Mucosa of stomach (tissue), 1 donor: ENCODE measurements around the gene TECPR1.

ENCODE experiments used
- H3K27me3 ChIP-seq: one replicate; pipeline ENCODE4 v1.7.0; 2013; ENCODE audit warnings: mild to moderate bottlenecking, low read length; ENCODE audit not compliant: control insufficient read depth, insufficient read depth
- H3K36me3 ChIP-seq: one replicate; pipeline ENCODE4 v1.7.0; 2013; ENCODE audit warnings: low read length; ENCODE audit not compliant: control insufficient read depth, insufficient read depth
- H3K4me1 ChIP-seq: one replicate; pipeline ENCODE4 v1.7.0; 2013; ENCODE audit warnings: mild to moderate bottlenecking, low read length; ENCODE audit not compliant: control insufficient read depth, insufficient read depth
- H3K4me3 ChIP-seq: one replicate; pipeline ENCODE4 v1.7.0; 2013; ENCODE audit warnings: low read length
- H3K9ac ChIP-seq: one replicate; pipeline ENCODE4 v1.7.0; 2013; ENCODE audit warnings: mild to moderate bottlenecking, low read length, moderate library complexity
- H3K9me3 ChIP-seq: one replicate; pipeline ENCODE4 v1.7.0; 2013; ENCODE audit warnings: mild to moderate bottlenecking, low read length, moderate library complexity; ENCODE audit not compliant: control insufficient read depth
- donor health status: Pancreatic carcinoma.

TECPR1 gene

DNA sequence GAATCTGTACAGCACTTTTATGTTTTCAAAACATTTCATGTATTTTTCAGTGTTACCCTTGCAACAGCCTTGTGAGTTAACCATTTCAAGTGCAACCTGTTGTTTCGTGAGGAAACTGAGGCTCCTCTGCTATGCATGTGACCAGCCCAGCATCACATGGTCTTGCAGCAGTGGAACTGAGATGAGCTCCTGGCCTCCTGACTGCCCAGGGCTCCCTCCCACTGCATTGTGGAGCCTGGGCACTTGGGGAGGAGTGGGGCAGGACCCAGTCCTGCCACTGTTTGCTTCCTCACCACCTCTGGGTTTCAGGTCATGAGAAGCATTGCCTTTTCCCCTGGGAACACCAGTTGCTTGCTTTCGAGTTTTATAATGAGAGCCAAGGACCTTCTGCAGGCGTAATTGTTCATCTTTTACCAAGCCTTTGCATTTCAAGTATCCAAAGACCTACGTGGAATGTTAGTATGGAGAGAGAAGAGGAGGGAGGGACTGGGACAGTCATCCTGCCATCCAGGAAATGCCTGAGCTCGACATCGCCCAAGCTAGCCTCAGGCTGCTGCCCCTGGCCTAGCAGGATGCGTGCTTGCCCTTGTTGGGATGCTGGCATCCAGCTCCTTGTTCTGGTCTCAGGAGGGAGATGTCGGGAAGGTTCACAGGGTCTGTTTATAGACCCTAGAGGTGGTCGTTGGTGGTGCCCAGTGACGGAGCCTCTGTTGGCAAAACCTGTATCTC, 73.1 kb downstream of the TECPR1 start:
- H3K4me1 ChIP-seq: peaks cover 10% of the 10 kb centered on the region
- no peaks in the 10 kb centered on the region for H3K9me3 ChIP-seq
- no peaks in the 10 kb centered on the region for H3K36me3 ChIP-seq
- no peaks in the 10 kb centered on the region for H3K27me3 ChIP-seq
- H3K4me3 ChIP-seq: no peak overlapping the region
- H3K9ac ChIP-seq: no peak overlapping the region

DNA sequence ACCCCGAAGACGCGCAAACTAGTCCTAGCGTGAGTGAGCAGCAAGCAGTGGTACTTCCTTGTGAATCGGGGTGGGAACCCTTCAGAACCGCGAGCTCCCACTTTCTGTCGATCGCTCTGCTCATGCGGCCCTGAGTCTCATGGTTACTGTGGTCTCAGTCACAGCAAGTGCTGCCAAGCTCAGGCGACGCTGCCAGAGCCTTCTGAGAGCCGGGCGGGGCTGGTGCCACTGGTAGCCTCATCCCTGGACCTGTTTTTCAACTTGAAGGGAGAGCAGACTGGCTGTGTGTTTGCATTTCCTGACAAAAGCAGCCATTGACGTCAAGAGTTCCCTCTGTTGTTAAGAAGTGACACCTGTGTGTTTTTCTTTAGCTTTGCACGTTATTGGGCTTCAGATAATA, 73.7 kb downstream of the TECPR1 start:
- H3K9me3 ChIP-seq: no peaks in the 10 kb centered on the region
- H3K36me3 ChIP-seq: no peaks in the 10 kb centered on the region
- peak overlapping the region; percentile 1 for H3K9ac ChIP-seq
- H3K4me3 ChIP-seq: no peak overlapping the region
- no peaks in the 10 kb centered on the region for H3K27me3 ChIP-seq
- peaks cover 10% of the 10 kb centered on the region for H3K4me1 ChIP-seq

DNA sequence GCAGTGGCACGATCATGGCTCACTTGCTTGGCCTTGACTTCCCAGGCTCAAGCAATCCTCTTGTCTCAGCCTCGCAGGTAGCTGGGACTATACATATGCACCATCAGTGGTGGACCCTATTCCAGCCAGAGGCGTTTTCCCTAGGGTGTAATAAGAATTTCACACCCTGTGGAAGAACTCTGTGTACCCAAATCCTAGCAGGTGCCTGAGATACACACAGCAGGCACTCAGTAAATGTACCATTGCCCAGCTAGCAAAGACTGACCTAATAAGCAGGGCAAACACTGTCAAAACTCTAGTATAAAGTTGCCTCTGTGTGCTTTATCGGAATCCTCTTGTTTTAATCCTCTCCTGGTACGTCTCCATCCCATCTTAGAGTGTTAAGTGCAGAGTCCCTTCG, 74.5 kb downstream of the TECPR1 start:
- Histone ChIP-seq H3K27me3 (no peaks in the 10 kb centered on the region), H3K9me3 (no peaks in the 10 kb centered on the region), H3K36me3 (no peaks in the 10 kb centered on the region), H3K9ac (peak overlapping the region; percentile 1), H3K4me1 (peaks cover 10% of the 10 kb centered on the region), H3K4me3 (no peak overlapping the region)

DNA sequence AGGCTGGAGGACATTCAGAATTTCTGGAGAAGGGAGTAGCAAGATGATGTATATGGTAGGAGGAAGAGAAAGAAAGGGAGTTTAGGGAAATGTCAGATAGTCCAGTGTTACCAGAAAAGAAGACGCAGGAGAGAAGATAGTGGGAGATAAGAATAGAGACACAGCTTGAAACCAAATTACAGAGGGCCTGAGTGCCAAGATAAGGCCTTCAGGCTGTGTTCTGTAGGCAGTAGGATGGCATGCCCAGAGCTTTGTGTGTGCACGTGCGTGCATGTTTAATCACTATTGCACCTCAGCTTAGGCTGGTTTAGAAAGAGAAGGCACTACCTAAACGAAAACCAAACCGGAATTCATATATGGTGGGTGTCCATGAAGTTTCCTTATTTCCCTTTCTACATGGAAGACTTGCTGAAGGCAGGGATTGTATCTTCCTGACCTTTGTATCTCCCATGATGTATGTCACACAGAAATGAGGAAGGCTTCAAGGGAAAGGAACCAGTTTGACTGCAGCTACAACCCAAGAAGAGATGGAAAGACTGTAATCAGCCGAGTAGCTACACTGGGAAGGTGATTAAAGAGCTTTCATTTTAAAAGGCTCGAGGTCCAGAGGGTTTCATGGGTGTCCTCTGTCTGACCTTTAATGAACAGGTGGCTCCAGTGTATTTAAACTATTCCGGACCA, 76.6 kb downstream of the TECPR1 start:
- Histone ChIP-seq H3K27me3 (no peaks in the 10 kb centered on the region), H3K36me3 (no peaks in the 10 kb centered on the region), H3K4me1 (peaks cover 10% of the 10 kb centered on the region), H3K9me3 (no peaks in the 10 kb centered on the region), H3K4me3 (no peak overlapping the region), H3K9ac (no peak overlapping the region)

DNA sequence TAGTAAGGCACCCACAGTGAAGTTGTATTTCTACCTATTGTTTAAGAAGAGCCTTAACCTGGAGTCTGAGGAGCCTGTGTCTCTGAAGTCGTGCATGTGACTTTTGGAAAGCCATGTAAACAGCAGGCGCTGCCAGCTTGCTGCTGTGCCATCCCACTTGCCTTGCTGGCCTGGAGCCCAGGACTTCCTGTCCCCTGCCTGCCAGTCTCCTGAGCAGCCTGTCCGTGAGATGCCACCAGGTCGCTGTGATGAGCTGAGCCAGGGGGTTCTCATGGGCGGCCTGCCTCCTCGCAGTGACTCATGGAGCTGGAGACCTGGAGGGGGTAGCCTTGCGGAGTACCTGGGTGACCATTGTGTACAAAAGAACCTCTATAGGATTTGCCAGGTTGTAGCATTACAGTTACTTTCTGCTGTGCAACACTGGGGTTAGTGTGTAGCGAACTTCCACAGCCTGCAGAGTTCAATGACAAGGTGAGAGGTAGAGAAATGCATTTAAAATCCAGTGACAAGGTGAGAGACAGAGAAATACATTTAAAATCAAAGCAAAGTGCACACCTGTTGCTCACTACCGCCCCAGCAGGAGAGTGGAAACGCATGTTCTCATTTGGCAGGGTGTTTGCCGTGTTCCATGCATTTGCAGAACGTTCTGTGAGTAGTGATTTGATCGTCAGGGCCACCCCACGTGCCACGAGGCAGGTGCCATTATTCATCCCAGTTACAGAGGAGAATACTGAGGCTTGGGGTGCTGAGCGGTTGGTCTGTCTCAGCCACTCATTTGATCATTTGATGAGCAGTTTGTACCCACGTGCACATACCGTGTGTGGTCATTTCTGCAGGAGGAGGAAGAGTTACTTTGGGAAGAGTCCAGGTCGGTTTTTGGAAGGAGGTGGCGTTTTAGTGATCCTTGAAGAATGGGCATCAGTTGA, 77.4 kb downstream of the TECPR1 start:
- no peaks in the 10 kb centered on the region for H3K9me3 ChIP-seq
- H3K27me3 ChIP-seq: no peaks in the 10 kb centered on the region
- no peaks in the 10 kb centered on the region for H3K36me3 ChIP-seq
- no peak overlapping the region for H3K9ac ChIP-seq
- H3K4me3 ChIP-seq: no peak overlapping the region
- H3K4me1 ChIP-seq: peaks cover 10% of the 10 kb centered on the region

DNA sequence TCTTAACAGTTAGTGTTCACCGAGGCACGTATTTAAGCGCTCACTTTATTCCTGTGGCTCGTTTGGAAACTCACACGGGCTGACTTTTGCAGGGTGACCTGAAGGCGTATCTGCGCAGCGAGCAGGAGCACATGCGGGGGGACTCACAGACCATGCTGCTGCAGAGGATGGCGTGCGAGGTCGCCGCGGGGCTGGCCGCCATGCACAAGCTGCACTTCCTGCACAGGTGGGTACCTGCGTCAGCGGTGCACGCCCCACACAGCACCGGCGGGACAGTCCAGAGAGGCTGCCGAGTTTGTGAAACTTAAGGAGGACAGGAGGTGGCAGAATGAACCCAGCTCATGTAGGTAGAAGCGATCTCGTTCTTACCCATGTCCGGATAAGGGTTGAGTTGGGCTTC, 80.6 kb downstream of the TECPR1 start:
- Histone ChIP-seq H3K9ac (no peak overlapping the region), H3K36me3 (no peaks in the 10 kb centered on the region), H3K4me3 (no peak overlapping the region), H3K4me1 (no peaks in the 10 kb centered on the region), H3K27me3 (no peaks in the 10 kb centered on the region), H3K9me3 (no peaks in the 10 kb centered on the region)

DNA sequence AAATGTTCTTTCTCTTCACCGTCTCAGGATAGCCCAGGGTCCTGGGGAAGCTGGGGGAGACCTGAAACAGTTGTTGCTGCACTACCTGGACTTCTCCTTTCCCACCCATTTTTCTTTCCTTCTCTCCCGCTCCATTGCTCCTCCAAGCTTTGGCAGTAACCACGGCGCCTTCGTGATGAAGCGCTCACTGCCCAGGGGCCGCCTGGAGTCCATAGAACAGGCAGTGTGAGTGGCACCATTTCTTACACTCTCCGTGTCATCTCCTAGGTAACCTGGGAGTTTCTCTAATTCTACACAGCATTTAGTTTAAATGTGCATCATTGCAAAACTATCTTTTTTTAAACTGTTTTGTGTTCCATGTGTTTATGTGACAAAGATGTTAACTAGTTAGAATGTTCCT, 81.1 kb downstream of the TECPR1 start:
- H3K9ac ChIP-seq: no peak overlapping the region
- H3K9me3 ChIP-seq: no peaks in the 10 kb centered on the region
- H3K27me3 ChIP-seq: no peaks in the 10 kb centered on the region
- H3K4me1 ChIP-seq: no peaks in the 10 kb centered on the region
- no peak overlapping the region for H3K4me3 ChIP-seq
- no peaks in the 10 kb centered on the region for H3K36me3 ChIP-seq

DNA sequence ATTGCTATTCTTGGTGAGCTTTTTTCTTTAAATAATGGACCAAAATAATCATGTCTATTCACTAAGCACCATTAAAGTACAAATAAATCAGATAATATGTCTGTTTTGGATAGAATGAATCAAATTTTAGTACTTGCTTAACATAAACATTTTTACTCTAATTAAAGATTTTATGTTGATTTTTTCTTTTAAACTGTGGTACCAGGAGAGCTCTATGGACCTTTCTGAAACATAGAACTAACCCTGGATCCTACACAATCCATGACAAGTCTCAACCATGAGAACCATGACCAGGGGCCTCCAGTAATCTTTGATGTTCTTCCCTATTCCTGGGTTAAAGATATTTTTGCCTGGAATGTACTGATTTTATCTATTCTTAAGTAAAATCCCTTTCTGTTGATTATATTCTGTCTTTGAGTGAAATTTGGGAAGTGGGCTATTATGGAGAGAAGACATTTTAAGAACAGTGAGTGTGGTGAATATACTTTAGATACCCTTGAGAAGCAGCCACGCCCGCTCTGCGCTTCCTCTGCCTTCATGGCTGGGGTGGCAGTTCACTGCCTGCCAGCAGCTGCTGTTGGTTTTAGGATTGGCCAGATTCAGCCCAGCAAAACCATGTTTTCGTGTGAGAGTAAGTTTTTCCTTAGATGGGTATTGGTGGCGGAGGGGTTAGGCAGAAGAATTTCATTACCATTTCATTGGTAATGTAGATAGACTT, 83.0 kb downstream of the TECPR1 start:
- no peak overlapping the region for H3K4me3 ChIP-seq
- no peaks in the 10 kb centered on the region for H3K4me1 ChIP-seq
- H3K27me3 ChIP-seq: no peaks in the 10 kb centered on the region
- no peaks in the 10 kb centered on the region for H3K36me3 ChIP-seq
- no peaks in the 10 kb centered on the region for H3K9me3 ChIP-seq
- no peak overlapping the region for H3K9ac ChIP-seq

DNA sequence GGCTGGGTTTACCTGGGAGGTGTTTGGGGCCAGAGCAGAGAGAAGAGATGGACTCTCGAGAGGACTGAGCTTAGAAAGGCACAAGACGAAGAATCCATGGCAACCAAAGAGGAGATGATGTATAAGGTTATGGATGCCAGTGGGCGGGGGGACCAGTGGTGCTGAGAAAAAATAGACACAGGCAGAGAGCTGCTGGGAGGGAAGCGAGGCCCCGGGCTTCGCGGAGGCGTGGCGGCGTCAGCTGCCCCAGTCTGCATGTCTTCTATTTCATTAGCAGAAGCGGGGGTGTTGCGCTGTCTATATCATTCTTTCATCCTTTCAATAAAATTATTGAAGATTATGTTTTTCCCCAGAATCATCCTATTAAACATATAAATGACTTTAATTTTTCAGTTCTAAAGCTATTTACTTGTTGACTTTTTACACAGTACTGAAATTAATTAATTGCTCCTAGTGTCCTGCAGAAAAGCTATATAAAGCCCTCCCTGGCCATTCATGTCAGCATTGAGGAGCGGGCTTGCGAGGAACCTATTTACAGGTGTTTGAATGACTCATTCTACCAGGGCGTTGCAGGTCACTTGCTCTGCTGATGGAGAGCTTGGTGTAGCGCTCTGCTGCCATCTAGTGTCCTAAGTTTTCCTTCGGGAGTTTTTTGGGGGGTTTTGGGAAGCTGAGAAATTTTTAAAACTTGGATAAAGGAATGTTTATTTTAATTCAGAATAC, 83.7 kb downstream of the TECPR1 start:
- H3K4me3 ChIP-seq: no peak overlapping the region
- H3K4me1 ChIP-seq: no peaks in the 10 kb centered on the region
- H3K9ac ChIP-seq: no peak overlapping the region

DNA sequence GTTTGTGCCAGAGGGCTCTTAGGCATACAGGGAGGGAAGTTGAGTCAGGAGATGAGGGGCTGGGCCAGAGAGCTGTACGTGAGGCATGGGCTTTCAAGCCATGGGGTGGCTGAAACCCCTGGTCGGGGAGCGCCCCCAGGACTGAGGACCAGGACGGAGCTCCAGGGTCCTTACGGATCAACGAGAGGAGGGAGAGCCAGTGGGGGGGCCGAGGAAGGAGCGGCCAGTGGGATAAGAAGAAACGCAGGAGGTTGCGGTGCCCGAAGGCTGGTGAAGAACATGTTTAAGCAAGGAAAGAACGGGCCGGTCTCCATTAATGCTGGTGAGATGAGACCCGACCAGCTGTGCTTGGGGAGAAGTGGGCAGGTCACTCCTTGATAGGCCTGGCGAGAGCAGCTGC, 84.4 kb downstream of the TECPR1 start:
- Histone ChIP-seq H3K4me3 (no peak overlapping the region), H3K9me3 (no peaks in the 10 kb centered on the region), H3K4me1 (no peaks in the 10 kb centered on the region), H3K27me3 (no peaks in the 10 kb centered on the region), H3K36me3 (no peaks in the 10 kb centered on the region), H3K9ac (no peak overlapping the region)

More for the DNA sequence above, 83.7 kb downstream of the TECPR1 start:
- Histone ChIP-seq H3K36me3 (no peaks in the 10 kb centered on the region), H3K9me3 (no peaks in the 10 kb centered on the region), H3K27me3 (no peaks in the 10 kb centered on the region)

DNA sequence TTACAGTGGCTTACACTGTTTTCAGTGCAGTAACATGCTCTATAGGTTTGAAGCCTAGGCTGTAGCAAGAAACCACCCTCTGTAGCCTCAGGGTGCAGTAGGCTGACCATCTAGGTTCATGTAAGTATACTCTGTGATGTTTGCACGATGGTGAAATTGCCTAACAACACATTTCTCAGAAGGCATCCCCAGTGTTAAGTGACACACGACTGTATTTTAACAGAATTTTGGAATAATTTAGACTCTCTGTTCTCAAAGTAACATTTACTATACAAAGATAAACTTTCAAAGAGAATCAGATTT, 85.4 kb downstream of the TECPR1 start:
- H3K27me3 ChIP-seq: no peaks in the 10 kb centered on the region
- no peak overlapping the region for H3K9ac ChIP-seq
- no peak overlapping the region for H3K4me3 ChIP-seq
- H3K4me1 ChIP-seq: no peaks in the 10 kb centered on the region
- H3K36me3 ChIP-seq: no peaks in the 10 kb centered on the region
- H3K9me3 ChIP-seq: no peaks in the 10 kb centered on the region
